ENCODE results near the gene DERL2.

- TF ChIP-seq REST (IDR thresholded peaks at IDR 0.05; ENCODE audit: insufficient read depth in 1 of 2, low read depth in 2 of 2, low read length in 2 of 2): no peak
- no peak for TF ChIP-seq POLR2AphosphoS5 (IDR thresholded peaks at IDR 0.05; ENCODE audit: low read depth, low read length)
- no peak for TF ChIP-seq TAF1 (IDR thresholded peaks at IDR 0.05; ENCODE audit: borderline replicate concordance, insufficient read depth, low read length)
- TF ChIP-seq SIN3A (IDR thresholded peaks at IDR 0.05; ENCODE audit: borderline replicate concordance, insufficient read depth, low read length): no peak
- no peak for TF ChIP-seq FOXP2 (optimal IDR thresholded peaks at IDR 0.05; ENCODE audit: borderline replicate concordance, extremely low read depth, extremely low read length, insufficient read depth)
Observed at GRCh38 chr17:5425826-5426225, 60.2 kb downstream of the DERL2 start.
